ENCODE results near the gene TBX18.

The TBX18 gene

DNA sequence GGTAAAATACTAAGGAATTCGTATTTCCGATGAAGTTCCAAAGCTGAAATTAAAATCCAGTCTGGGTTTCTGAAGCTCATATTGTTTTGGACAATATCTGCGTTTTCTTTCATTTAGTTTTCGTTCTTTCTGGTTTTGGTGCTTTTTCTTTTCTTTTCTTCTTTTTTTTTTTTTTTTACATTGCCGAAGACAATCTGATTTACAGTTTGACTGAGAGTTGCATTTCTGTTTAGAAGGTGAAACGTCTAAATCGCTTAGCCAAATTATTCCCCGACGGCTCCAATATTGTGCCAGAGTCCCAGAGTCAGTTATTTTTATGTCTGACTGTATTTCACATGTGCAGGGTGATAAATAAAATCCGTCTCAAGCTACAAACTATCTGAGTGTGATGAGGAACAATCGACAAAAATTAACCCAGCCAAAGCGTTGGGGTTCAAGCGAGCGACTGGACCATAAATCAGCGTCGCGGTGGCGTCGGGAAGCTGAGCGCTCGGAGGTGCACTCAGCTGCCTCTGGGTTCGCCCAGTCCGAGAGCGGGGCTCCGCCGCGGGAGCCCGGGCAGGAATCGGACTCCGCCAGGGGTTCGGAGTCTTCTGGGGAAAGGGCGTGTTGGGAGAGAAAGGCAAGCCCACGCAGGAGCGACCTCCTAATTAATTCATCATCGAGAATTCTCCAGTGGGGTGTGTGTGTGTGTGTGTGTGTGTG lies 8.2 kb upstream of the TBX18 start:
- no peak for DNase-seq (ENCODE audit: low spot score)

DNA sequence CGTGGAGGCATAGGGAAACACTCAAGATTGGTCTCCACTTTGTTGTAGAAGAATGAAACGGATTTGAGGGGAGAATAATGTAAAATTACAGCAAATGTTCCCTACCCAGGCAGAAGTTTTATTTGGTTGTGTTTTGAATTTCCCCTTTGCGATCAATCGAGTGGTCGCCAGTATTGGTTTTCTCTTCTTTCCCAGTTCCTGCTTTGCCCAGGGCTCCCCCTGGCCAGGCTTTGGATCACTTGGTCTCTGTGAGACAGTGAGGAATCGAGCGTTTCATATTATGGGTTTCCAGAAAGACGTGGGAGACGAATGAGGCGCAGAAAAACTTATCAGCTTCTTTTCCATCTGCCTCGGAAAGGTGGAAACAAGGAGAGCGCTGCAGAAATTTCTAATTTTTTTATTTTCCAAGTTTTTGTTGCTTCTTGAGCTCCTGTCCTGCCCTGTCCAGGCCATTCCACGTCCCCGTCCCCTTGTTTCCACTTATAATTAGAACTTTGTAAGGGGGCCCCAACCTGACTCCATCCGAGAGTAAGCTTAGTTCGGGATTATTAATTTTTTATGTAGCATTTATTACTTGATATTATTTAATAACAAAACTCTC lies 7.5 kb upstream of the TBX18 start:
- DNase-seq (ENCODE audit: low spot score) = no peak

DNA sequence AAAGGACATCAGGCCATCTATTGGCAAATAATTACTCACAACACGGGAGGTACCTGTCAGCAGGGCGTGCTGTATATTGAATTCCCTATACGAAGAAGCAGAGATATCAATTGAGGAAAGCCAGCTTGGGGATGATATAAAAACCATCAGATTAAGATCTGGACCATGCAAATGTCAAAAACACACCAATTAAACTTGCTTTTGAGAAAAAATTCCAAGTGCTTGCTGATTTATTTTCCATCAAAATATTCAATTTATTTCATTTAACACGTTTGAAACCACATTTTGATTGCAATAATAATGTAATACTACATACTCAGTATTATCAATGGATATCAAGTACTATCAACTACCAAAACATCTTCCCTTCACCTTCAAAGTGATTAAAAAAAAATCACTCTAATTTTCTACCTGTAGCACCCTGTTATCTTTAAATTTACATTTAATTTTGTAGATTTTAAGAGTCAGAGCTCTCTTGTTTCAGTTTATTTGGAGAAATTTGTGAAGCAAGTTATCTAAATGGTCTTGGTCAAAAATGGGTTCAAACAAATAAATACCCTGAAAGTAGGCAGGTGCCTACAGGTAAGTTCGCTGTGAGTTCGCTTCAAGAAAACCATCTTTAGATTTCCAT lies 6.8 kb upstream of the TBX18 start:
- no peak for DNase-seq (ENCODE audit: low spot score)

DNA sequence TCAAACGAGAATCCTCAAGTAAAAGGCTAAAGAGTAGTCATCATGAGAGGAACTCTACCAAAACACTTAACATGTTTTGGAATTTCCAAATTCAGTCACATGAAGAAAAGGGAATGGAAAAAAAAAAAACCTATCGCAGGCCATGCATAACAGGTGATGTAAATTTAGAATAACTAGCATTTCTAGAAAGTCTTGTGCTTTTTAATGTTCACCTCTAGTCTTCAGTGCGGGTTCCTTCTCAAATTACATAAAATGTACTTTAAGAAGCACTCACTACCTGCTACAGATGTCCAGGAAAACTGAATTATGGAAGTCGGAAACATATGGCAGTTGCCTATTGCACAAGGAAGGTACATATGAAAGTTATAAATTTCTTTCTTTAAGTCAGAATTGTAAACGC lies 6.1 kb upstream of the TBX18 start:
- DNase-seq (ENCODE audit: low spot score) = no peak

DNA sequence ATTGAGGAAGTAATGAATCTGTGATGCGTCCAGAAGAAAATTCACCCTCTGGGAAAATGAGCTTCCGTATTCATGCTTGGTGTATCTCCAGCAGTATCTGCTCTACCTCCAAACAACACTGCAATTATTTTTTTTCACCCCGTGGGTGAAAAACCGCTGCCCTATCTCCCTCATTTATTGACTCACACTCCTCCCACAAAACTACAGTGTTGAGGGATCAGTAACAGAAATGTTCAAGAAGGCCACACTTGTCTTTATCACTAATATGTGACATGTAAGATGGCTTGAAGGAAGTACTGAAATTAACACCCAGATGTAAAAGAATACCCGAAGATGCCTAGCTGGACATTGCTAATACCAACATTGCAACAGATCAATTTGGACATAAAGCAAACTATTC lies 4.9 kb upstream of the TBX18 start:
- DNase-seq (ENCODE audit: low spot score) = no peak

DNA sequence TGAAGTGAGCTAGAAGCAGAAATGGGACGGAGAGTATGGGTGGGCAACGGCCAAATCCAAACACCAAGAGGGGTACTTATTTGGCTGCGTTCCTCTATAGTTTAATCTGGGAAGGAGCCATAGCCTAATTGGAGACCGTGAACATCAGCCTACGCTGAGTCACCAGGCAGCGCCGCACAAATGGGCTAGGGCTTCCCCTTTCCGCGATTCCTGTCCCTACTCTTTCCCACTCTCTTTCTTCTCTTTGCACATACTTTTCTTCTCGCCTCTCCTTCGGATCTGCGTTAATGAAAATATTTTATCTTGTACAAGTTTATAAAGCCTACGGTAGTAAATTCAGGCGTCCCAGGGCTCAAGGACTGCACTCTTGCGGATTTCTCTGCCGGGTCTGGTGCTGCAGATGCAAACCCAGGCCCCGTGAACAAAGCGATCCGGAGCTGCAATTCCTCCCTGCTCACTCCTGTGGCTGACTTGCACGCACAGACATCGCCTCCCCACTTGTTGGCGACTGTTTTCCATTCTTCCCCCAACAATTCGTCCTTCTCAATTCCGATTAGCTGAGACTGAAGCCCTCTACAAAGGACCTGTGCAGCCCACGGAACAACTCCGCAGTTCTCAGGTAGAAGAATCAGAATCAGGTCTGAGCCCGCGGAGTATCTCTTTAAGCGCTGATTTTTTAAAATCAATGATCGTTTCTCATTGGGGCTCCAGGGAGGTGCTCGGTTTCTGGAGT lies 4.2 kb upstream of the TBX18 start:
- no peak for DNase-seq (ENCODE audit: low spot score)

DNA sequence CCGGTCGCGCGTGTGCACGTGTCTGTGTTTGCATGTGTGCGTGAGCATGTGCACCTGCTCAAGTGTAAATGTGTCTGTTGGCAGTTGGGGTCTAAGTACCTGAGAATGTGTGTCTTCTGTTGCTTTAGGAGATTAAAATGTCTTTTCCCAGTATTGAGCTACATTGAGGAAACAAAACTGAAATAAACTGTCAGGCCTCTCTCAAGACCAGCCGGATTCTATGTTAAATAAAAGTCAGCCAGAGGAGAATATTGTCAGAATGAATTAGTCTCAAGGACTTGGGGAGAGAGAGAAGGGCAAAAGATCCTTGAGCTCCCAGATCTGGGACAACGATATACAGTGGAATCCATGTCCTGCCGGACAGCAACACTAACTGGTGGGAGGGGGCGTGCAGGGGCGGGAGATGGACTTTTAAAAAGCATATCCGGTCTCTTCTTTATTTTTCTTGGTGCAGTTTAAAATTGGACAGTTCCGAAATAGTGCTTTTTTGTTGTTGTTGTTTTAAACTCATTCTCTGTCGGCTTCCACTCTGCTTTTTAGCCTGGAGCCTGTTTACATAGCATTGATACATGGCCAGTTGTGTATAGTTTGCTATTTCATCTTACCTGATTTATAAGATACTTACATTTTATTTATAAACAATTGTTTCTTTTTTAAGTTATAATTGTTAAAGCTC lies 3.3 kb upstream of the TBX18 start:
- no peak for DNase-seq (ENCODE audit: low spot score)

DNA sequence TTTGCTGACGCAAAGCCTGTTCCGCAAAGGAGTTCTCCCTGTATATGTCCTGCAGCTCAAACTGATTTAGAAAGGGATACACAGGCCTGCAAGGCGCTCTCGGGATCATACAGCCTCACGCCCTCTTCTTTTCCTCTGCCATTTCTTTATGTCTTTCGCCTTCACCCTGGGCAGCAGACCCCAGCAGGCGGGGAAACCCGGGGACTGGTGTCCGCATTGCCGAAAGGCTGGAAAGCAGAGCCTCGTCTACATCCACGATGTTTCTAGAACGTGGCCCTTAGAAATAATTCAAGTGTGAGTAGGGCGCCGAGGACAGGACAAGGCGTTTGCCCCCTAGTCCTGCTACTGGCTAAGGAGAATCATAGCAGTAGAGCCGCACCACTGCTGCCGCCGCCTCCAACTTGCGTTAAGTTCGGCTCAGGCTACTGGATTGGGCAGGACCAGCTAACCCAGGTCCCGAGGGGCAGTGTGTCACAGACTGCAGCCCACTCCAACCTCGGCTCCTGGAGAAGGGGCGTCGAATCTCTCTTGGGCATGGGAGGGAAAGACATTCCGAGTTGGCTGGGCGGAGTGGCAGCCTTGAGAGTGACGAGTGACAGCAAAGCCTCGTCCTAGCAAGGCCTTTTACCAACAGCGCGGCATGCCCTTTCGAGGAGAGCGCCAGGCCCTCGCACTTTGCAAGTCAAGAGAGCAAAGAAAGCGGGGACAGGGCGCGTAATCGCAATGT lies 2.6 kb upstream of the TBX18 start:
- no peak for DNase-seq (ENCODE audit: low spot score)

DNA sequence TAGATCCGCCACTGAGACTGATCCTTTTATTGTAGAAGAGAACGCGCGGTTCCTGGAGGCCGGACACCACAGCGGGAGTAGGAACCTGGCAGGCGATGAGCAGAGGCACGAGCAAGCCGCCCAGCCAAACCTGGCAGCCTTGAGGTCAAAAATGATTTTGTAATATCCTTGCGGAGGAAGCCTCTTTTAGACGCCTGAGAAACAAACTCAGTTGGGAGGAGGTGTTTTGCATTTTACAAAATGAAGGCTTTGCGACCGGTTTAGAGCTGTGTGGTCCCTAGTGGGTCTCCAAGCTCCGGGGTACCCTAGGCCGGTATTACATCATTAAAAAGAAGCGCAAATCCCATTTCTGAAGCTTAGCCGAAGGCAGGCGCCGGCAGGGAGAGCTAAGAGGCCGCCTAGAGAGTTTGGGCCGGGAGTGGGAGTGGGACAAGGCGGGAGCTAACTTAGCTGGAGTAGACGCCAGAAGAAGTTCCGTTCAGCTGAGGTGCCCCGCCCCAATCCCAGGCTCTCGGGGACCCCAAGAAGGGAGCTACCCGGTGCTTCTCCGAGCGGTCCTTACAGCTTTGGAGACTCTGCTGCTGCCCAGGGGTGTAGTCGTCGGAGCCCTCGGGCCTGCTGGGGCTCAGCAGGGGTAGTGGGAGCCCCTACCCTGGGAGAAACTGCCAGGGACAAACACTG lies 1.9 kb upstream of the TBX18 start:
- DNase-seq (ENCODE audit: low spot score) = no peak

DNA sequence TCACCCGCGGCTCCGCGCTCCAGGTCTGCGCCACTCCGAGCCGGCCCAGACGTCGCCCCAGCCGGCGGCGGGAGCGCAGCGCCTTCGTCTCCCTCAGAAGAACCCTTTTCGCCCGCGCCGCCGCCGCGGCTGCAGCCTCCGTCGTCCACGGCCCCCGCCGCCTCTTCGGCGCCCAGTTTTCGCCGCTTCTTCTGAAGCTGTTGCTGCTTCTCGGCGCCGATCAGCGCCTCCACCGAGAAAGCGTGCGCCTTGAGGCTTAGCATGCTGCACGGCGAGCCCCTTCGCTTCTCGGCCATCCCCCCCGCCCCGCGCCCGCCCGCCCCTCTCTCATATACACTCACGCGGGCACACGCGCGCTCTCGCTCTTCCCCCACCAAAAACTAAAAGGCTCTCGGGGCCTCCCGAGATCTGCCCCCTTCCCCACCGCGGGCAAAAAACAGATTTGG lies 489 bp downstream of the TBX18 start:
- no peak for DNase-seq (ENCODE audit: low spot score)

DNA sequence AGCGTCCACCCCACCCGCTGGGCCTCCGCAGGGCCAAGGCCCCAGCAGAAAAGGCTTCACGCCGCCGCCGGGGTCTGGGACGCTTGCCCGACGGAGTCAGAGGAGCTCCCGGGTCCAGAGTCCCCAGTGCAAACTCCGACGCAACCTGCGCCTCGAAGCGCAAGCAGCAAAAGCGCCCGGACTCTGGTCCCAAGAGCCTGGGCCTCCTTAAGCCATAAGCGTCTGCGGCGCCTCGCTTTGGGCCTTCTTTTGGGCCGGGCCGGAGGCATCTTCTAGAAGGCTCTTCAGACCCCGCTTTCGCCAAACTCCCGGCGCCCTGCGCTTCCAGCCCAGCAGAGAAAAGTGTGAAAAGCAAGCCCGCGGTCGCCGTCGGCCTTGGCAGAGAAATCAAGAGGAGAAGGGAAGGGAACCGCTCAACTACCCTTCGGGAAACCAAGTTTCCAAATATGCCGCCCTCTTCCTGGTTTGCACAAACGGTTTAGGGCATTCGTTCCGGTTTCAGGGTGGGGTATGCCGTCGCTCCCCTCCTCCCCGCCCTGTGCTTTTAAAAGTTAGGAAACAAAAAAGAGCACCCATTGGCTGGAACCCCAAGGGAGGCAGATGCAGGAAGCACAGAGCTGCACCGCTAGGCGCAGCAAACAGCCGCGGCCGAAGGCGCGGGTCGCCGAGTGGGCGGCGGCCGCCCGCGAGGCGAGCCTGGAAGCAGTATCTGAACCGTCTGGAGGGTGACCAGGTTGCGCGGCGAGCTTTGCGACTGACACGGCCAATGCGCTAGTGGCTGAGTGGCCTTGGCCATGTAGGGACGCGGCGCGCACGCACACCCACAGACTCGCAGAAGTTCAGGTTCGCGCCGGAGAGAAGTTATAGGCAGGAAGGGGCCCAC lies 1.2 kb downstream of the TBX18 start:
- no peak for DNase-seq (ENCODE audit: low spot score)

DNA sequence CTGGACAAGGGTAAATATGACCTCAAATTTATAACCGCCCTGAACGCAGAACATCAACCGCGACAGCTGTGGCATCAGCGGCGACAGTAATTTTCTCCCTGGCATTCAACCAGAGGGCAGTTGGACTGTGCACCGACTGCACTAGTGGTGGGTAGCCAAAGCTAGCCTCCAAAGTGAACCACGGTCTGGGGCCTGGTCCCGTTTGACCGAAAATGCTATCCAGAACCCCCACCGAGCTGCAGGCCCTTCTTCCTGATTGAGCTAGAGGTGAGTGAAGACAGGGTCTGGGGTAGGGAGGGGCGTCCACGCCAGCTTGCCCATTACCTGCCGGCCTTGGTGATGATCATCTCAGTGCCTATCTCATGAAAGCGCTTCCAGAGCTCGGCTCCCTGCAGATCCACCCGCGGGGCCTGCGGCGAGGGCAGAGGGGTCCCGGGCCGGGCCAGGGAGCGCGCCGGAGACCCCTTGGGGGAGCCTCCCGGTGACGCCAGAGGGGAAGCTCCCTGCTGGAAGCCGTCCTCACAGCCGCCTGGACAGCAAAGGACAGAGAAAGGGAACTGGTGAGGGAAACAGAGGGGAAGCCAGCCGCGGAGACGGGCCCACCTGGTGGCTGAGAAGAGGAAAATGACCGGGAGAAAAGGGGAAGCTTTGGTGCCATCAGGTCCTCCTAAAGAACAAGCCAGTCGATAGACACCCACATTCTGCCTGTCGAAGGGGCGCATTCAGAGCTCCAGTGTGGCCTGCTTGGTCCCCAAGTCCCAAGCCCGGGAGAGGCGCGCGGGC lies 2.0 kb downstream of the TBX18 start:
- no peak for DNase-seq (ENCODE audit: low spot score)

DNA sequence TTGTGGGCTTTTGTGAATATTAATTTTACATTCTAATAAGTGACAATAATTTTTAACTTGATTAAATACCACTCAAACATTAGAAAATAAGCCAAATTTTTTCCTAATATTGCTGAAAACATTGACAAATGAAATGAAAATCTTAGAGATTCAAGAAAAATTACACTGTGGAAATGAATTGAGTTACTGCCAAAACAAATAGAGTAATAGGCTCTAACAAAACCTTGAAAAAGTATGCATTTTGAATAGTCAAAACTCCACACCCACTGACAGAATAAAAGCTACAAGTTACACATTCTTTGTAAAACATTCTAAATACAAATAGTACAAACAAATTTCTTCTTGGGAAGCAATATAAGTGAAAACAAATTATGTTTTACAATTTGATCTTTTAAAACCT lies 5.9 kb downstream of the TBX18 start:
- no peak for DNase-seq (ENCODE audit: low spot score)

DNA sequence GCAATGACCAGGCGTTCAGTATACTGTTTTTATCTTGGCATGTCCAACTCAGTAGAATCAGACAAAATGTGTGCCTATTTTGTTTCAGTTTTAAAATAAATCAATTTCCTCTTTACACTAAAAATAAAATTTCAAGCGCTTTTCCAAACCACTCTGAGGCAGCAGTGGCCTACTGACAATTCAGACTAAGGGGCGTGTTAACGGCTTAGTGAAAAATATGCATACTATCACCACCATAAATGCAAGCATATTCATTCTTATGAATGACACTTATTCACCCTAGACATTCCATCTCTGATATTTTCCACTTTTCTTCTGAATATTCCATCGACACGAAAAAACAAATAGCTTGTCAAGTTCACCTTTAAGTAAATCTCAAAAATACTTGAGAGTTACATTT lies 7.5 kb downstream of the TBX18 start:
- DNase-seq (ENCODE audit: low spot score) = no peak

DNA sequence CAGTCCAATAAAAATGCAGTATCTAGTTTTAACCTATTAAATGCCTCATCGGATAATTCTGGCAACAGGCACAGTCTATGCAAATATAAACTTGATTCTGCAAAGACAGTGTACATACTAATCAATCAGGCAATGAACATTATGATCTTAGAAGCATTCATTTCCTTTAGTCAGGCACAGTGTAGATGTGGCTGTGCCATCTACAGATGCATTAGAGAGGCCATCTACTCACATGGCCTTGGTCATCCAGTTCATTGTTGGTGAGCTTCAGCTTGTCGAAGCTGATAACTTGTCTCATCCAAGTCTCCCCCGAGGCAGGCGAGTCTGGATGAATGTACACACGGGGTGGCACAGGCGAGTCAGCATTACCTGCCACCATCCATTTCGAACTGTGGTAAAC lies 7.9 kb downstream of the TBX18 start:
- DNase-seq (ENCODE audit: low spot score) = no peak

DNA sequence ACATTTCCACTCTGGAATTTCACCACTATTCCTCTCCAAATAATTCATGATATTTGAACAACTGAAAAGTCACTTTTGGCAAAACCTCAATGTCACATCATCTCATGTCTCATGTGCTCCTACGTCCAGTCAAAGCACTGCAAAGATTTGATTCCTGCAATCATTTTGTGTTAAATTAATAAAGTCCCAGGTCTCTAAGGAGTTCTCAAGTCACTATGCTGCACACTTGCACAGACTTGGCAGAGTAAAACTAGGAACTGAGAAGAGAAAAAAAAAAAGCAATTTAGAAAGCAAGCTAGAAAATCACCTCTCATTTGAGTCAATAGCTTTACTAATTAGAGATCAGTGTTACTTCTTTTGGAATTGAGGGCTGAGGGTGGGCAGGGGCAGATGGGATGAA lies 11.2 kb downstream of the TBX18 start:
- no peak for DNase-seq (ENCODE audit: low spot score)

DNA sequence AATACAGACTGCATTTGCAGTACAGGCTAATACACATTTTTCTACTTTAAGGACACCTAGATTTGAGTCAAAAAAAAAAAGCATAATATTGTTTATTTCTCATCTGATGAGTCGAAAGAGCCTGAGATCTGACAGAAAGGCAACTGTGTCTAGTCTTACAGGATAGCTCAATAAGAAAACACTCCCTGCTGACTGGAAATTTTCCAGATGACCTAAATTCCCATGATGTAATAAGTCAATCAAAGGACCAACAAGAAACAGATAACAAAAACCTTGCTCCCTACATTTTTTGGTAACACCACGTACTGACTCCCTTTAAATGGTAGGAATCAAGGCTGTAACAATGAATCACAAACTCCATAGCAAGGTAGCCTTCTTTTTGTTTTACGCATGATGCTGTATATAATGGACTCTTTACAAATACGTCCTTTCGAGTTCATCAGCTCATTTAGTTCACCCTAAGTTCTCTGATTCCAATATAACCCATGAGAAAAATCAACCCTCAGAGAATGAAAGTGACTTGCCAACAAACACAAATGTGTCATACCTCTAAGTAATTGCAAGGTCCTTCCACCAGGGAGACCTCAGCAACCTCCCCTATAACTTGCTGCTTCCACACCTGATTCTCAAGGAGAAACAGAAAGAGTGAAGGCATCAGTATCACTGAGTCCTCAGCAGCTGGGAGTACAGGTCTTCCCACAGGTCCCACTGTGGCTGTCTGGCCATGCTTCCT lies 12.1 kb downstream of the TBX18 start:
- no peak for DNase-seq (ENCODE audit: low spot score)

DNA sequence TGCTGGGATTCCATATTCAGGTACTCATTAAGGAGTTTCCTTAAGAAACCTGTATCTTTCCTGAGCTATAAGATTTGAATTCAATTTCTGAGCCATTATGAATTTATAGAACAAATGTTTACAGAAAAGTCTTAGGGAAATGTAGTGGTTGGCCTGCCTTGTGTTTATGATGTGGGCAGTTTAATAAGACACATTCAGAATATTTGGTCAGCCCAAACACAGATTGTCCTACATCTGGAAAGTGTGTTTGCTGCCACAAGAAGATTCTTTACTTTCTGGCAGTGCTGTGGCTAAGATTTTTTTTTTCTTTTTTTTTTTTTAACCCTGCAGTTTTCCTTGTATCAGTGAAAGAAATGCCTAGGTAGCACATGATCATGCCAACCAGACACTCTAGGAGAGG lies 15.2 kb downstream of the TBX18 start:
- no peak for DNase-seq (ENCODE audit: low spot score)

DNA sequence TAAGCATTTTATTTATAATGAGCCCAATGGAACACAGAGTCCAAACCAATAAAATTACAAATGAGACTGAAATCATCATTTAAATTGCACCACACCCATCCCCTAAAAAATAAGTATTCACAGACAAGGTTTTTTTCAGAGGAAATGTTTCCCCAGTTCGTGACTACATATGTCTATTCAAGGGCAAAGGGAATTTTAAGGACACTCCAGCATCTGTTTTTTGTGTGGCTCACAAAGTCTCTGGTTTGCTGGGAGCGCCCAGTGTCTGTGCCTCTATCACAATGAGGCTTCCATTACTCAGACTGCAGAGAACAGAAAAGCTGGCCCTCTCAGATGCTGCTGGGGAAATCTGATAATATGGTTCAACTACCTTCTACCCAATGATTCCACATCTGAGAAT lies 16.0 kb downstream of the TBX18 start:
- no peak for DNase-seq (ENCODE audit: low spot score)
